PC-9 (cell line): ENCODE results near the gene TTLL3. TPM values are rescaled to one million over a fixed set of nuclear protein-coding genes. Genes with fewer than 3 reads are reported as not detected.
A peak's percentile ranks its signal among the peaks of the same experiment; 100 is the strongest.

Source experiments
- BruUV-seq: library from RNA; stranded (reverse); fragments of 400-500 nt; replicated peaks from 2 replicates; lab custom pipeline; 2021; lab: Mats Ljungman, UMichigan
- CTCF ChIA-PET: fragments of 300-600 bp; sonication (Branson Sonifier 250); formaldehyde crosslinking; loops from one replicate; lab custom pipeline; 2022; ENCODE audit warnings: antibody characterized with exemption; lab: Charles Lee
- POLR2A ChIA-PET: fragments of 300-600 bp; sonication (Branson Sonifier 250); formaldehyde crosslinking; loops from one replicate; lab custom pipeline; 2022; ENCODE audit warnings: antibody characterized with exemption; ENCODE audit not compliant: unreplicated experiment; lab: Charles Lee
- DNase-seq, 2 experiments: peaks; one replicate each; pipeline versions ENCODE4 v3.0.0 to v3.0.0-alpha.2; 2015 to 2022; ENCODE audit warnings: mixed read lengths in 1 of 2
- H2AFZ ChIP-seq: fragments of 200-600 bp; sonication (generic); 2 replicates; pipeline ENCODE4 v1.8.1; 2017; ENCODE audit warnings: antibody characterized with exemption
- H3F3A ChIP-seq: fragments of 200-600 bp; sonication (generic); 2 replicates; pipeline ENCODE4 v1.8.1; 2017; ENCODE audit warnings: antibody characterized with exemption, mild to moderate bottlenecking, low read depth; ENCODE audit not compliant: insufficient read depth
- H3K27ac ChIP-seq: fragments of 200-600 bp; sonication (generic); 2 replicates; pipeline ENCODE4 v1.6.1; 2016; ENCODE audit warnings: mixed run types
- H3K27me3 ChIP-seq: fragments of 200-600 bp; sonication (generic); 2 replicates; pipeline ENCODE4 v1.6.1; 2016; ENCODE audit warnings: low read depth, mixed run types; ENCODE audit not compliant: insufficient read depth
- H3K36me3 ChIP-seq: fragments of 200-600 bp; sonication (generic); 2 replicates; pipeline ENCODE4 v1.6.1; 2016; ENCODE audit warnings: low read depth, mixed run types
- H3K4me1 ChIP-seq: fragments of 200-600 bp; sonication (generic); replicated peaks from 2 replicates; pipeline ENCODE4 v1.6.1; 2016; ENCODE audit warnings: mixed run types; ENCODE audit not compliant: insufficient read depth
- H3K4me2 ChIP-seq: fragments of 200-600 bp; sonication (generic); 2 replicates; pipeline ENCODE4 v1.6.1; 2017; ENCODE audit warnings: mixed run types
- H3K4me3 ChIP-seq: fragments of 200-600 bp; sonication (generic); 2 replicates; pipeline ENCODE4 v1.6.1; 2016; ENCODE audit warnings: mixed run types
- H3K79me2 ChIP-seq: fragments of 200-600 bp; sonication (generic); 2 replicates; pipeline ENCODE4 v1.6.1; 2017; ENCODE audit warnings: low read depth, mixed run types
- H3K9me2 ChIP-seq: fragments of 200-600 bp; sonication (generic); 2 replicates; pipeline ENCODE4 v1.8.1; 2017; ENCODE audit warnings: mild to moderate bottlenecking; ENCODE audit not compliant: insufficient read depth
- H3K9me3 ChIP-seq: fragments of 200-600 bp; sonication (generic); 2 replicates; pipeline ENCODE4 v1.8.1; 2016; ENCODE audit warnings: low read depth; ENCODE audit not compliant: insufficient read depth
- H4K20me1 ChIP-seq: fragments of 200-600 bp; sonication (generic); 2 replicates; pipeline ENCODE4 v1.8.1; 2017; ENCODE audit not compliant: insufficient read depth
- CTCF ChIP-seq: fragments of 200-600 bp; sonication (generic); conservative IDR thresholded peaks from 2 replicates; pipeline ENCODE4 v1.6.1; 2017; ENCODE audit warnings: mixed run types, antibody characterized with exemption, mild to moderate bottlenecking, moderate library complexity
- EZH2 ChIP-seq: fragments of 200-600 bp; sonication (generic); IDR thresholded peaks from 2 replicates; pipeline ENCODE4 v1.8.0; 2017; ENCODE audit warnings: antibody characterized with exemption, low read depth
- intact Hi-C: fragments of 100-400 bp; cut with micrococcal nuclease; formaldehyde crosslinking; loops from one replicate; pipeline ENCODE4 v1.10.0; 2022; ENCODE audit not compliant: unreplicated experiment
- total RNA-seq: library from RNA; stranded (reverse); gene quantifications from 2 replicates; pipeline ENCODE4 v1.2.3, GENCODE V29; 2021

The TTLL3 gene
- total RNA-seq, 1 experiment from 2014 or later: 21.7 TPM

DNA sequence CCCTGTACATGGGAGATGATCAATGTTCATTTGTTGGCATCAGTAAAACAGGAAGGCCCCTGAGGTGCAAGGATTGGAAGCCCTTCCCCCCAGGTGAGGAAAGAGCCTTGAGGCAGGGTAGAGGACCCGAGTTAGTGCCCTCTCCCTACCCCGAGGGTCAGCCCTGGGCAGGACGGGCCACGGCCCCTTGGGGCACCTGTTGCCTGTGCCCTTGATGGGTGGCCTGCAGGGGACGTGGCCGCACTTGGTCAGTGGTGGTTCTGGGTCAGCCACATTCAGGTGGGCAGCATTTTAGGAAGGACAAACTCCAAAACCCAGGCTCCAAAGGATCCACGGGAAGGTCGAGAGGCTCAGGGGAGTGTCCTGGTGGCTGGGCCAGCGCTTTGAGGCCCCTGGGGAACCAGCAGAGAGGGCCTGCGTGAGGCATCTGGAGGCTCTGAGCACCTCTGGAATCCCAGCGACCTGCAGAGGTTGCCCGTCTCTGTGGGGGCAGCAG, 49.5 kb downstream of the TTLL3 start:
- Histone ChIP-seq H4K20me1 (no peaks in the 10 kb centered on the region), H2AFZ (no peak overlapping the region), H3K4me1 (peaks cover 34% of the 10 kb centered on the region), H3K4me3 (no peak overlapping the region), H3K79me2 (no peaks in the 10 kb centered on the region), H3K4me2 (no peak overlapping the region), H3K9me2 (no peaks in the 10 kb centered on the region), H3K36me3 (no peaks in the 10 kb centered on the region), H3F3A (peaks cover 7% of the 10 kb centered on the region), H3K9me3 (no peaks in the 10 kb centered on the region), H3K27me3 (no peaks in the 10 kb centered on the region), H3K27ac (no peak overlapping the region)
- DNase-seq: no peak
- no peak for TF ChIP-seq EZH2
- TF ChIP-seq CTCF: no peak
- BruUV-seq: no TSS peak
- ChIA-PET POLR2A (no interaction called here), CTCF (no interaction called here)
- intact Hi-C loops: no loop called here

DNA sequence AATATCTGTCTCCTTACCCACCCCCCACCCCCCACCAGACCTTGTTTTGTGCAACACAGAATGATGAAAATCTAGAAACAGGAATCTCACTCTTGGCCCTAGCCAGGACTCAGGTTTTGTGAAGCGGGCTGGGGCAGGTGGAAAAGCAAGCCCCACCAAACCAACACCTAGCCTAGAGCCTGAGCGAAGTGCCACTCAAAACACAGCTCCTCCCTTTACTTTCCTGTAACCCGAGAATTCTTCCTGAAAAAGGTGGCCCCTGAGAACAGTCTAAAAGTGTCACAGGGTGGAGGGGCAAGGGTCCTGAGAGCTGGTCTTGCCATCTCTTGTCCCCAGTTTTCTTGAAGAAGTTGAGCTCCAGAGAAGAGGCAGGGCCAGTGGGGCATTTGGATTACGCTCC, 51.1 kb downstream of the TTLL3 start:
- ChIA-PET CTCF (no interaction called here), POLR2A (no interaction called here)
- Histone ChIP-seq H3K36me3 (no peaks in the 10 kb centered on the region), H3K9me2 (no peaks in the 10 kb centered on the region), H3K27ac (no peak overlapping the region), H3K9me3 (no peaks in the 10 kb centered on the region), H3F3A (peaks cover 7% of the 10 kb centered on the region), H3K4me1 (peaks cover 43% of the 10 kb centered on the region), H3K79me2 (no peaks in the 10 kb centered on the region), H3K4me2 (peak overlapping the region; percentile 54), H4K20me1 (no peaks in the 10 kb centered on the region), H3K27me3 (no peaks in the 10 kb centered on the region), H2AFZ (peak overlapping the region; percentile 44; the same call in 1 of the 2 replicates), H3K4me3 (no peak overlapping the region)
- no peak for TF ChIP-seq CTCF
- TF ChIP-seq EZH2: no peak
- no TSS peak for BruUV-seq
- DNase-seq: no peak
- intact Hi-C loops: no loop called here

- no TSS peak for BruUV-seq
- Histone ChIP-seq H3K79me2 (no peaks in the 10 kb centered on the region), H3K27me3 (no peaks in the 10 kb centered on the region), H4K20me1 (no peaks in the 10 kb centered on the region), H3F3A (peaks cover 7% of the 10 kb centered on the region), H3K4me2 (peak overlapping the region; percentile 54), H3K9me3 (no peaks in the 10 kb centered on the region), H3K9me2 (no peaks in the 10 kb centered on the region), H3K27ac (no peak overlapping the region), H3K4me3 (no peak overlapping the region), H3K36me3 (no peaks in the 10 kb centered on the region), H2AFZ (peak overlapping the region; percentile 44; the same call in 1 of the 2 replicates), H3K4me1 (peaks cover 43% of the 10 kb centered on the region)
- POLR2A ChIA-PET: no interaction called here
- DNase-seq: no peak
- intact Hi-C loops: no loop called here
- CTCF ChIA-PET: no interaction called here
- TF ChIP-seq CTCF: no peak
- TF ChIP-seq EZH2: no peak
Observed at GRCh38 chr3:9861626-9862130, 51.6 kb downstream of the TTLL3 start.
